IMR-90 (cell line): Measurements from ENCODE around the gene SLC18A3.

ENCODE experiments used
- CTCF ChIP-seq: conservative IDR thresholded peaks from 2 replicates; pipeline ENCODE4 v1.5.1; 2012; ENCODE audit warnings: mild to moderate bottlenecking, low read depth, low read length, improper control_type of control experiment
- MXI1 ChIP-seq: IDR thresholded peaks from 2 replicates; pipeline ENCODE4 v1.6.1; 2012; ENCODE audit warnings: low read depth, mild to moderate bottlenecking, low read length, moderate library complexity, borderline replicate concordance

DNA sequence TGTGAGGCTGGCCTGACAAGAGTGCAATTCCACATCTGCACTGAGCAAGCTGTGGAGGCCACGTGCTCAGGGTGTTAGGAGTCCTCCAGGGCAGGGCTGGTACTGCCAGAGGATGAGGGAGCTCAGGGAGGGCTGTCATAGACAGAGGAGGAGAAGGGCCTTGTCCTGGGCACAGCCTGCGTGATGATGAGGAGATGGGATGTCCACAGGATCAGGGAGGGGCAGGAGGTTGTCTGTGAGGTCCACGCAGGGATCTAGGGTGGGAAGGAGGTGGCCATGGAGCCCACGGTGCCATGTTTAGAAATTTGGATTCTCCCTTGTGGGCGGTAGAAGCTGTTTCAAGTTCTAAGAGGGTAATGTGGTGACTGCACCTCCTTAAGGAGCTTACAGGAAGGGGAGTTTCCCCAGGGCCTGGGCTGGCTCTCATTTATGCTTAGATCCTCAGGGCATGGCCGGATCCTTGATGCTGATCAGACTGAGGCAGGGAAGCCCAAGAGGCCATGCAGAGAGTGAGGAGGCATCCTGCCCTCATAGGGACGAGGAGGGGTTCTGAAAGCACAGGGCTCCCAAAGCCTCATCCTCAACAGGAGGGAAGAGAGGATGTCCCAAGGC is 34.0 kb downstream of the SLC18A3 start:
- TF ChIP-seq CTCF, result no peak
- no peak for TF ChIP-seq MXI1
